ENCODE data around the gene CD300LD. TPM values are rescaled to one million over a fixed set of nuclear protein-coding genes. Genes with fewer than 3 reads are reported as not detected.
"Not testable (repeated sequence)": the region's sequence is repeated elsewhere in the genome, so short reads cannot be mapped to it uniquely, and the experiment has no call there.

CD300LD gene
- total RNA-seq, 1 donor from 2014 or later, result not detected

- peak; percentile 65 for TF ChIP-seq CTCF (IDR thresholded peaks at IDR 0.05; ENCODE audit: insufficient read depth, low read length, poor library complexity, severe bottlenecking)
- H3K36me3 ChIP-seq (ENCODE audit: control insufficient read depth, insufficient read depth, low read length), result no peaks in the 10 kb centered on the region
- no peaks in the 10 kb centered on the region for H3K27me3 ChIP-seq (ENCODE audit: control insufficient read depth, insufficient read depth, low read length)
- H3K4me3 ChIP-seq (ENCODE audit: low read depth, low read length), result no peak overlapping the region
- DNase-seq (ENCODE audit: low read depth), result no peak
These were observed 25.8 kb downstream of the CD300LD start for GRCh38 chr17:74566132-74566753.

- TF ChIP-seq CTCF (IDR thresholded peaks at IDR 0.05; ENCODE audit: insufficient read depth, low read length, poor library complexity, severe bottlenecking), result no peak
- Histone ChIP-seq H3K36me3 (ENCODE audit: control insufficient read depth, insufficient read depth, low read length) (no peaks in the 10 kb centered on the region), H3K4me3 (ENCODE audit: low read depth, low read length) (no peak overlapping the region), H3K27me3 (ENCODE audit: control insufficient read depth, insufficient read depth, low read length) (no peaks in the 10 kb centered on the region)
- no peak for DNase-seq (ENCODE audit: low read depth)
These were observed 27.0 kb downstream of the CD300LD start for GRCh38 chr17:74565126-74565525.

- no peak for DNase-seq (ENCODE audit: low read depth)
- no peaks in the 10 kb centered on the region for H3K27me3 ChIP-seq (ENCODE audit: control insufficient read depth, insufficient read depth, low read length)
- H3K36me3 ChIP-seq (ENCODE audit: control insufficient read depth, insufficient read depth, low read length), result no peaks in the 10 kb centered on the region
- no peak for TF ChIP-seq CTCF (IDR thresholded peaks at IDR 0.05; ENCODE audit: insufficient read depth, low read length, poor library complexity, severe bottlenecking)
- no peak overlapping the region for H3K4me3 ChIP-seq (ENCODE audit: low read depth, low read length)
These were observed 28.7 kb downstream of the CD300LD start for GRCh38 chr17:74563358-74563757.

- Histone ChIP-seq H3K27me3 (ENCODE audit: control insufficient read depth, insufficient read depth, low read length) (no peaks in the 10 kb centered on the region), H3K4me3 (ENCODE audit: low read depth, low read length) (no peak overlapping the region), H3K36me3 (ENCODE audit: control insufficient read depth, insufficient read depth, low read length) (no peaks in the 10 kb centered on the region)
- no peak for TF ChIP-seq CTCF (IDR thresholded peaks at IDR 0.05; ENCODE audit: insufficient read depth, low read length, poor library complexity, severe bottlenecking)
- no peak for DNase-seq (ENCODE audit: low read depth)
These were observed 30.5 kb downstream of the CD300LD start for GRCh38 chr17:74561586-74561985.

GRCh38 chr17:74558882-74559519 is 33.1 kb downstream of the CD300LD start:
- Histone ChIP-seq H3K27me3 (ENCODE audit: control insufficient read depth, insufficient read depth, low read length) (no peaks in the 10 kb centered on the region), H3K4me3 (ENCODE audit: low read depth, low read length) (no peak overlapping the region), H3K36me3 (ENCODE audit: control insufficient read depth, insufficient read depth, low read length) (no peaks in the 10 kb centered on the region)
- no peak for TF ChIP-seq CTCF (IDR thresholded peaks at IDR 0.05; ENCODE audit: insufficient read depth, low read length, poor library complexity, severe bottlenecking)
- DNase-seq (ENCODE audit: low read depth), result no peak

- H3K27me3 ChIP-seq (ENCODE audit: control insufficient read depth, insufficient read depth, low read length); H3K4me3 ChIP-seq (ENCODE audit: low read depth, low read length); H3K36me3 ChIP-seq (ENCODE audit: control insufficient read depth, insufficient read depth, low read length); DNase-seq (ENCODE audit: low read depth): not testable (repeated sequence)
These were observed 33.7 kb downstream of the CD300LD start for GRCh38 chr17:74558402-74558801.
